HepG2 (cell line): Measurements from ENCODE around the gene RHBDF2. TPM values are rescaled to one million over a fixed set of nuclear protein-coding genes. Genes with fewer than 3 reads are reported as not detected.
A peak's percentile ranks its signal among the peaks of the same experiment; 100 is the strongest.

Experiments used
- AGO2 ChIP-seq: fragments of 200-400 bp; formaldehyde crosslinking; optimal IDR thresholded peaks from 2 replicates; pipeline ENCODE3; 2017; ENCODE audit warnings: mild to moderate bottlenecking, low read depth, low read length, moderate library complexity
- GATAD2A ChIP-seq: IDR thresholded peaks from 2 replicates; pipeline ENCODE4 v1.6.1; 2016
- HIVEP1 ChIP-seq: sonication (generic); formaldehyde crosslinking; IDR thresholded peaks from 2 replicates; pipeline ENCODE4 v1.4.0; 2020; ENCODE audit warnings: mild to moderate bottlenecking, missing genetic modification reagents
- ISL2 ChIP-seq: sonication (generic); formaldehyde crosslinking; IDR thresholded peaks from 2 replicates; pipeline ENCODE4 v1.5.0; 2020; ENCODE audit warnings: missing genetic modification reagents
- KAT2B ChIP-seq: fragments of 150-350 bp; IDR thresholded peaks from 2 replicates; pipeline ENCODE4 v1.6.1; 2014; ENCODE audit warnings: low read depth, low read length, borderline replicate concordance
- KLF16 ChIP-seq, 2 experiments: sonication (generic) in 1 of 2; formaldehyde crosslinking in 1 of 2; IDR thresholded peaks; 2 replicates each; pipeline versions ENCODE4 v1.6.1 to v1.8.0; 2016 to 2023; ENCODE audit warnings: missing genetic modification reagents in 2 of 2, missing compliant biosample characterization in 1 of 2
- MBD4 ChIP-seq: IDR thresholded peaks from 2 replicates; pipeline ENCODE4 v1.6.1; 2012; ENCODE audit warnings: low read length, inconsistent platforms, borderline replicate concordance
- MXD4 ChIP-seq: IDR thresholded peaks from 2 replicates; pipeline ENCODE4 v1.6.1; 2016; ENCODE audit warnings: mild to moderate bottlenecking, missing biosample characterization, missing genetic modification reagents
- PHF5A ChIP-seq: IDR thresholded peaks from one replicate; pipeline ENCODE4 v1.6.1; 2018; ENCODE audit warnings: low read depth, missing genetic modification reagents; ENCODE audit not compliant: unreplicated experiment
- RNF2 ChIP-seq: fragments of 450-650 bp; conservative IDR thresholded peaks from 2 replicates; pipeline ENCODE4 v1.6.1; 2016; ENCODE audit warnings: low read depth
- YEATS4 ChIP-seq: sonication (generic); formaldehyde crosslinking; IDR thresholded peaks from 2 replicates; pipeline ENCODE4 v1.4.0; 2020; ENCODE audit warnings: missing genetic modification reagents, borderline replicate concordance
- ZKSCAN5 ChIP-seq: sonication (generic); formaldehyde crosslinking; IDR thresholded peaks from 2 replicates; pipeline ENCODE4 v1.5.1; 2020; ENCODE audit warnings: mild to moderate bottlenecking, missing genetic modification reagents
- ZKSCAN8 ChIP-seq: IDR thresholded peaks from 2 replicates; pipeline ENCODE4 v1.6.1; 2016; ENCODE audit warnings: borderline replicate concordance, missing genetic modification reagents, missing compliant biosample characterization
- ZMYM4 ChIP-seq: sonication (generic); formaldehyde crosslinking; IDR thresholded peaks from 2 replicates; pipeline ENCODE4 v1.8.1; 2023; ENCODE audit warnings: mild to moderate bottlenecking, missing genetic modification reagents
- ZNF543 ChIP-seq: sonication (generic); formaldehyde crosslinking; IDR thresholded peaks from 2 replicates; pipeline ENCODE4 v1.4.0; 2020; ENCODE audit warnings: mild to moderate bottlenecking, missing genetic modification reagents
- ZNF619 ChIP-seq: sonication (generic); formaldehyde crosslinking; IDR thresholded peaks from 2 replicates; pipeline ENCODE4 v1.4.0; 2020; ENCODE audit warnings: mild to moderate bottlenecking, missing genetic modification reagents
- ZNF780A ChIP-seq: sonication (generic); formaldehyde crosslinking; IDR thresholded peaks from 2 replicates; pipeline ENCODE4 v1.8.0; 2022; ENCODE audit warnings: mild to moderate bottlenecking, missing genetic modification reagents, moderate library complexity
- ZNF883 ChIP-seq: sonication (generic); formaldehyde crosslinking; IDR thresholded peaks from 2 replicates; pipeline ENCODE4 v1.5.1; 2020; ENCODE audit warnings: mild to moderate bottlenecking, missing genetic modification reagents; ENCODE audit errors: not compliant biosample characterization
- polyA plus RNA-seq, 8 experiments: library from polyadenylated mRNA; depleted of rRNA in 3 of 8; stranded (reverse) in 7 of 8; unstranded in 1 of 8; fragments of >200 nt; fragmentation: Illumina TruSeq in 4 of 8; extraction: Trizol in 4 of 8; gene quantifications; 2 replicates each; pipeline versions ENCODE4 v1.2.1 to v1.2.3, GENCODE V29; 2011 to 2016; ENCODE audit warnings: low read depth in 4 of 8, missing spikeins in 1 of 8, mixed read lengths in 1 of 8; ENCODE audit not compliant: insufficient read depth in 1 of 8
- total RNA-seq, 5 experiments: library from RNA; depleted of rRNA; stranded (reverse); fragments of >200 nt; fragmentation: Illumina TruSeq; extraction: Trizol; gene quantifications; 2 replicates each; pipeline ENCODE4 v1.2.3, GENCODE V29; 2016; ENCODE audit warnings: low read depth in 1 of 5
- TF ChIP-seq, protein P1 (sequence below): sonication (generic); formaldehyde crosslinking; IDR thresholded peaks from 2 replicates; pipeline ENCODE4 v1.5.1; 2020; ENCODE audit warnings: missing genetic modification reagents, mild to moderate bottlenecking, borderline replicate concordance
- TF ChIP-seq, protein P2 (sequence below): IDR thresholded peaks from 2 replicates; pipeline ENCODE4 v1.6.1; 2016
- TF ChIP-seq, protein P3 (sequence below): sonication (generic); formaldehyde crosslinking; IDR thresholded peaks from 2 replicates; pipeline ENCODE4; 2020; ENCODE audit warnings: missing genetic modification reagents, mild to moderate bottlenecking, borderline replicate concordance
- TF ChIP-seq, protein P4 (sequence below): sonication (generic); formaldehyde crosslinking; IDR thresholded peaks from 2 replicates; pipeline ENCODE4 v1.4.0; 2020; ENCODE audit warnings: missing genetic modification reagents

Gene RHBDF2
- total and polyA plus RNA-seq, 2 of the 13 experiments (the other 11 are each of a cell fraction or from before 2014, with no cell fraction given), result 7.8 to 24.2 TPM

DNA sequence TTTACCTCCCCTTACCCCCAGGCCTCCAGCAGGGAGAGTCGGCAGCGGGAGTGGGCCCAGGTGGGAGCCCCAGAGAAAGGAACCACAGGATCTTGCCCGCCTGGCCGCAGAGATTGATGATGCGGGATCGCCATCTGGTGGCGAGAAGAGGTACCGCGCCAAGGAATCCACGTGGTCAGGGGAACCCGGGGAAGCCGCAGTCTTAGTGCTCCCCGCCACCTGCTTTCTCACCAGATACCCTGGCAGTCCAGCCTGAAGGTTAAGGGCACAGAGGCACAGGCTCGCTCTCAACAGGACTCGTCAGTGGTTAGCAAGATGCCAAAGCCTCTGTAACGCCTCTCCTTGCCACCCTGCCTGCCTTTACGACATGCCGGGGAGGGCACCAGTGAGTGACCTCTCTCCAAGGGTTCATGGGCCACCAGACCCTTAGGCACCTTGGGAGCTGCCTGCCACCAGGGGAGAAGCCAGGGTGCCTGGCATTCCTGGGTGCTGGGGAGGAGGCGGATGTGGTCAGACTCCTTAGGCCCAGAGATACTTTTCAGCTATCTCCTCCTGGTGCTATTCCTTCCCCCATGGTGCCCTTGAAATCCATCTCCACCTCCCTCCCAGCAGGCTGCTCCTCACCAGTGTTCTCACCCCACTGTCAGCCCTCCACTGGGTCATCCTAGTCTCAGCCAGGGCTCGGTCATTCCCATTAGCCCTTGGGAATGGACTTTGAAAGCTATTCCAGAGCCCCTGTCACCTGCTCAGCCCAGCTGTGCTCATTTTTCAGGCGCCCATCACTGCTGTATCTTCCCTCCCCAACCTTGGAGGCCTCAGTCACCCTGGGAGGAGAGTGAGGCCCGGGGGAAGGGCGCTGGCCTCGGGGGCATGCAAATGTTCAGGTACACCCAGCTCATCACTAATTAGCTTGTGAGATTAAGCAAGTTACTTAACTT, 5.5 kb upstream of the RHBDF2 start (continued):
- TF ChIP-seq ZNF883 (peak; percentile 81), ZNF543 (CRISPR knock-in tag) (no peak), KAT2B (no peak), ISL2 (peak; percentile 36; the same call in 1 of the 2 replicates), HIVEP1 (CRISPR knock-in tag) (peak; percentile 65), RNF2 (0 out of 2 replicates have a peak, but pooled peaks have one; percentile 20), YEATS4 (peak; percentile 89), ZNF780A (CRISPR knock-in tag) (no peak), MBD4 (no peak), GATAD2A (peak; percentile 68), KLF16 (CRISPR knock-in tag; IDR thresholded peaks at IDR 0.05) (peak in 1 of 2 experiments; percentile 81; a peak in 2 of 4 replicates), ZKSCAN5 (CRISPR knock-in tag) (0 out of 2 replicates have a peak, but pooled peaks have one; percentile 16), PHF5A (CRISPR knock-in tag) (no peak), MXD4 (CRISPR knock-in tag) (peak; percentile 95), ZMYM4 (CRISPR knock-in tag) (no peak; the same call in 1 of the 2 replicates), ZKSCAN8 (0 out of 2 replicates have a peak, but pooled peaks have one; percentile 47), ZNF619 (CRISPR knock-in tag) (peak; percentile 43; the same call in 1 of the 2 replicates), AGO2 (no peak)
- TF ChIP-seq, protein P1, sequence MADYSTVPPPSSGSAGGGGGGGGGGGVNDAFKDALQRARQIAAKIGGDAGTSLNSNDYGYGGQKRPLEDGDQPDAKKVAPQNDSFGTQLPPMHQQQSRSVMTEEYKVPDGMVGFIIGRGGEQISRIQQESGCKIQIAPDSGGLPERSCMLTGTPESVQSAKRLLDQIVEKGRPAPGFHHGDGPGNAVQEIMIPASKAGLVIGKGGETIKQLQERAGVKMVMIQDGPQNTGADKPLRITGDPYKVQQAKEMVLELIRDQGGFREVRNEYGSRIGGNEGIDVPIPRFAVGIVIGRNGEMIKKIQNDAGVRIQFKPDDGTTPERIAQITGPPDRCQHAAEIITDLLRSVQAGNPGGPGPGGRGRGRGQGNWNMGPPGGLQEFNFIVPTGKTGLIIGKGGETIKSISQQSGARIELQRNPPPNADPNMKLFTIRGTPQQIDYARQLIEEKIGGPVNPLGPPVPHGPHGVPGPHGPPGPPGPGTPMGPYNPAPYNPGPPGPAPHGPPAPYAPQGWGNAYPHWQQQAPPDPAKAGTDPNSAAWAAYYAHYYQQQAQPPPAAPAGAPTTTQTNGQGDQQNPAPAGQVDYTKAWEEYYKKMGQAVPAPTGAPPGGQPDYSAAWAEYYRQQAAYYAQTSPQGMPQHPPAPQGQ (CRISPR knock-in tag), result no peak
- TF ChIP-seq, protein P2, sequence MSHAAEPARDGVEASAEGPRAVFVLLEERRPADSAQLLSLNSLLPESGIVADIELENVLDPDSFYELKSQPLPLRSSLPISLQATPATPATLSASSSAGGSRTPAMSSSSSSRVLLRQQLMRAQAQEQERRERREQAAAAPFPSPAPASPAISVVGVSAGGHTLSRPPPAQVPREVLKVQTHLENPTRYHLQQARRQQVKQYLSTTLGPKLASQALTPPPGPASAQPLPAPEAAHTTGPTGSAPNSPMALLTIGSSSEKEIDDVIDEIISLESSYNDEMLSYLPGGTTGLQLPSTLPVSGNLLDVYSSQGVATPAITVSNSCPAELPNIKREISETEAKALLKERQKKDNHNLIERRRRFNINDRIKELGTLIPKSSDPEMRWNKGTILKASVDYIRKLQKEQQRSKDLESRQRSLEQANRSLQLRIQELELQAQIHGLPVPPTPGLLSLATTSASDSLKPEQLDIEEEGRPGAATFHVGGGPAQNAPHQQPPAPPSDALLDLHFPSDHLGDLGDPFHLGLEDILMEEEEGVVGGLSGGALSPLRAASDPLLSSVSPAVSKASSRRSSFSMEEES (CRISPR knock-in tag), result peak; percentile 77; the same call in 1 of the 2 replicates
- TF ChIP-seq, protein P3, sequence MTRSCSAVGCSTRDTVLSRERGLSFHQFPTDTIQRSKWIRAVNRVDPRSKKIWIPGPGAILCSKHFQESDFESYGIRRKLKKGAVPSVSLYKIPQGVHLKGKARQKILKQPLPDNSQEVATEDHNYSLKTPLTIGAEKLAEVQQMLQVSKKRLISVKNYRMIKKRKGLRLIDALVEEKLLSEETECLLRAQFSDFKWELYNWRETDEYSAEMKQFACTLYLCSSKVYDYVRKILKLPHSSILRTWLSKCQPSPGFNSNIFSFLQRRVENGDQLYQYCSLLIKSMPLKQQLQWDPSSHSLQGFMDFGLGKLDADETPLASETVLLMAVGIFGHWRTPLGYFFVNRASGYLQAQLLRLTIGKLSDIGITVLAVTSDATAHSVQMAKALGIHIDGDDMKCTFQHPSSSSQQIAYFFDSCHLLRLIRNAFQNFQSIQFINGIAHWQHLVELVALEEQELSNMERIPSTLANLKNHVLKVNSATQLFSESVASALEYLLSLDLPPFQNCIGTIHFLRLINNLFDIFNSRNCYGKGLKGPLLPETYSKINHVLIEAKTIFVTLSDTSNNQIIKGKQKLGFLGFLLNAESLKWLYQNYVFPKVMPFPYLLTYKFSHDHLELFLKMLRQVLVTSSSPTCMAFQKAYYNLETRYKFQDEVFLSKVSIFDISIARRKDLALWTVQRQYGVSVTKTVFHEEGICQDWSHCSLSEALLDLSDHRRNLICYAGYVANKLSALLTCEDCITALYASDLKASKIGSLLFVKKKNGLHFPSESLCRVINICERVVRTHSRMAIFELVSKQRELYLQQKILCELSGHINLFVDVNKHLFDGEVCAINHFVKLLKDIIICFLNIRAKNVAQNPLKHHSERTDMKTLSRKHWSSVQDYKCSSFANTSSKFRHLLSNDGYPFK (CRISPR knock-in tag), result peak; percentile 33; the same call in 1 of the 2 replicates
- TF ChIP-seq, protein P4, sequence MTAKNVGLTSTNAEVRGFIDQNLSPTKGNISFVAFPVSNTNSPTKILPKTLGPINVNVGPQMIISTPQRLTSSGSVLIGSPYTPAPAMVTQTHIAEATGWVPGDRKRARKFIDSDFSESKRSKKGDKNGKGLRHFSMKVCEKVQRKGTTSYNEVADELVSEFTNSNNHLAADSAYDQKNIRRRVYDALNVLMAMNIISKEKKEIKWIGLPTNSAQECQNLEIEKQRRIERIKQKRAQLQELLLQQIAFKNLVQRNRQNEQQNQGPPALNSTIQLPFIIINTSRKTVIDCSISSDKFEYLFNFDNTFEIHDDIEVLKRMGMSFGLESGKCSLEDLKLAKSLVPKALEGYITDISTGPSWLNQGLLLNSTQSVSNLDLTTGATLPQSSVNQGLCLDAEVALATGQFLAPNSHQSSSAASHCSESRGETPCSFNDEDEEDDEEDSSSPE, result peak; percentile 56; the same call in 1 of the 2 replicates
